Testis (tissue), 2 donors: Measurements from ENCODE around the gene GTF2A2.

Experiments used
- CTCF ChIP-seq, 3 experiments: fragments of 450-650 bp in 2 of 3; fragments of 200-600 bp in 1 of 3; sonication (generic) in 1 of 3; IDR thresholded peaks; one replicate each; pipeline ENCODE4 v1.5.1; 2016 to 2019; ENCODE audit warnings: antibody characterized with exemption in 3 of 3, mild to moderate bottlenecking in 2 of 3, moderate library complexity in 1 of 3
- POLR2A ChIP-seq: fragments of 450-650 bp; IDR thresholded peaks from one replicate; pipeline ENCODE4 v1.6.1; 2017; ENCODE audit warnings: antibody characterized with exemption, mild to moderate bottlenecking, moderate library complexity

DNA sequence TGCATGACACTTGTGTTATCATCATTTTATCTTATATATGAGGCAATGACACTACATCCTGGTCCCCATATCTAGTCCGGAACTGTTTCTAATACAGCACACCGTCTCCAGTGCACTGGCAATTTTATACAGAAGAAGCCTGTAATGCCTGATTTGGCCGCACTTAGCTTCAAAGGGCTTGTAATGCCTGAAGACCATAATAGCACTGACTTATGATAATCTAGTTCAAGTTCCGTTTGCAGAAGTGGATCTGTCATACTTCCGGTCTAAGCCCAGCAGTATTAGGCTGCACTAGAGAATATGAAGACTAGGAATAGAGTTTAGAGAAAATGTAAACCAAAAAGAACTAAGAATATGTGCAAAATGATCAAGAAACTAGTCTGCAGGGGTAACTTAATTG, 30.5 kb upstream of the GTF2A2 start:
- TF ChIP-seq CTCF (IDR thresholded peaks at IDR 0.05) = no peak
- TF ChIP-seq POLR2A = no peak
